B cell (primary cell): ENCODE data around the gene APOL2. TPM values are rescaled to one million over a fixed set of nuclear protein-coding genes. Genes with fewer than 3 reads are reported as not detected.
"Not testable (repeated sequence)": the region's sequence is repeated elsewhere in the genome, so short reads cannot be mapped to it uniquely, and the experiment has no call there.

ENCODE experiments used
- ATAC-seq: fragments of 200-7000 bp; cut with Tn5 transposase; one replicate; pipeline ENCODE4 v1.10.0; 2021; ENCODE audit warnings: low read depth, mild to moderate bottlenecking, moderate number of reproducible peaks, moderate library complexity
- CTCF ChIA-PET: fragments of 350-600 bp; sonication (Branson Sonifier 250); formaldehyde crosslinking; loops from one replicate; lab custom pipeline; 2021; ENCODE audit warnings: antibody characterized with exemption, inconsistent platforms; lab: Charles Lee
- POLR2A ChIA-PET: fragments of 350-600 bp; sonication (Branson Sonifier 250); formaldehyde crosslinking; loops from one replicate; lab custom pipeline; 2021; ENCODE audit warnings: antibody characterized with exemption; lab: Charles Lee
- DNase-seq: peaks from one replicate; pipeline ENCODE4 v3.0.0; 2013
- H2AFZ ChIP-seq: 2 replicates; pipeline ENCODE4 v1.6.1; 2012; ENCODE audit warnings: mild to moderate bottlenecking, low read depth, low read length; ENCODE audit not compliant: insufficient read depth, poor library complexity, severe bottlenecking
- H3K27ac ChIP-seq, 2 donors: 1 replicate in 1 of 2; 2 replicates in 1 of 2; pipeline ENCODE4 v1.5.1; 2012 to 2013; ENCODE audit warnings: low read length in 2 of 2, mild to moderate bottlenecking in 2 of 2, moderate library complexity in 1 of 2
- H3K27me3 ChIP-seq, 4 experiments: fragments of 200-600 bp in 1 of 4; sonication (generic) in 1 of 4; replicated peaks in 1 of 4; 1 replicate in 2 of 4; 2 replicates in 2 of 4; pipeline versions ENCODE4 v1.6.1 to v1.7.0; 2013 to 2016; ENCODE audit warnings: low read length in 3 of 4, mild to moderate bottlenecking in 2 of 4, mixed read lengths in 1 of 4, moderate library complexity in 1 of 4; ENCODE audit not compliant: insufficient read depth in 4 of 4, control insufficient read depth in 3 of 4; ENCODE audit errors: control extremely low read depth in 1 of 4
- H3K36me3 ChIP-seq, 2 experiments: replicated peaks in 1 of 2; 1 replicate in 1 of 2; 2 replicates in 1 of 2; pipeline versions ENCODE4 v1.6.1 to v1.7.1; 2013; ENCODE audit warnings: low read length in 1 of 2; ENCODE audit not compliant: insufficient read depth in 2 of 2, control insufficient read depth in 1 of 2; ENCODE audit errors: control extremely low read depth in 1 of 2, extremely low read depth in 1 of 2
- H3K4me1 ChIP-seq, 2 donors: fragments of 200-600 bp in 1 of 2; sonication (generic) in 1 of 2; 1 replicate in 1 of 2; 2 replicates in 1 of 2; pipeline versions ENCODE4 v1.5.1 to v1.6.1; 2013 to 2017; ENCODE audit warnings: low read length in 2 of 2; ENCODE audit not compliant: control insufficient read depth in 2 of 2, insufficient read depth in 2 of 2
- H3K4me2 ChIP-seq: replicated peaks from 2 replicates; pipeline ENCODE3; 2012; ENCODE audit warnings: mild to moderate bottlenecking, low read depth, low read length; ENCODE audit not compliant: poor library complexity, severe bottlenecking
- H3K4me3 ChIP-seq, 5 experiments: fragments of 200-600 bp in 1 of 5; sonication (generic) in 1 of 5; 1 replicate in 3 of 5; 2 replicates in 2 of 5; pipeline versions ENCODE4 v1.5.1 to v1.7.0; 2011 to 2016; ENCODE audit warnings: low read length in 4 of 5, mild to moderate bottlenecking in 4 of 5, low read depth in 2 of 5, control low read depth in 1 of 5, moderate library complexity in 1 of 5; ENCODE audit not compliant: insufficient read depth in 1 of 5; ENCODE audit errors: control extremely low read depth in 1 of 5, extremely low read depth in 1 of 5
- H3K79me2 ChIP-seq: fragments of 200-600 bp; sonication (generic); one replicate; pipeline ENCODE4 v1.6.0; 2016; ENCODE audit warnings: low read length; ENCODE audit not compliant: control insufficient read depth, insufficient read depth
- H3K9ac ChIP-seq: fragments of 200-600 bp; sonication (generic); 2 replicates; pipeline ENCODE4 v1.6.1; 2017; ENCODE audit warnings: mild to moderate bottlenecking, low read length, moderate library complexity
- H3K9me3 ChIP-seq, 3 donors: one replicate each; pipeline versions ENCODE4 v1.6.1 to v1.7.1; 2013; ENCODE audit warnings: low read length in 2 of 3; ENCODE audit not compliant: control insufficient read depth in 2 of 3, insufficient read depth in 1 of 3; ENCODE audit errors: control extremely low read depth in 1 of 3
- H4K20me1 ChIP-seq: 2 replicates; pipeline ENCODE4 v1.6.0; 2012; ENCODE audit warnings: mild to moderate bottlenecking, low read length; ENCODE audit not compliant: insufficient read depth, control insufficient read depth, poor library complexity, severe bottlenecking
- H3K27ac Mint-ChIP-seq: one replicate; pipeline ENCODE4 v1.8.0; 2021; ENCODE audit warnings: mixed read lengths
- H3K27me3 Mint-ChIP-seq: one replicate; pipeline ENCODE4 v1.8.0; 2021; ENCODE audit warnings: mixed read lengths
- H3K4me1 Mint-ChIP-seq: one replicate; pipeline ENCODE4 v1.8.0; 2021; ENCODE audit warnings: mixed read lengths
- H3K4me3 Mint-ChIP-seq: one replicate; pipeline ENCODE4 v1.8.0; 2021; ENCODE audit warnings: mixed read lengths
- H3K9me3 Mint-ChIP-seq: one replicate; pipeline ENCODE4 v1.8.0; 2022; ENCODE audit warnings: mixed read lengths; ENCODE audit not compliant: insufficient read depth
- EZH2 ChIP-seq: IDR thresholded peaks from 2 replicates; pipeline ENCODE4 v1.6.1; 2012; ENCODE audit warnings: borderline replicate concordance, low read depth, mild to moderate bottlenecking, moderate library complexity, low read length; ENCODE audit not compliant: insufficient read depth, poor library complexity, severe bottlenecking
- WGBS: methylation state at CpG from one replicate; pipeline ENCODE4 v1.1.5; 2013; ENCODE audit warnings: missing lambda C conversion rate; ENCODE audit not compliant: insufficient coverage; 5-methylcytosine and 5-hydroxymethylcytosine counted together
- intact Hi-C: fragments of 100-400 bp; cut with micrococcal nuclease; formaldehyde crosslinking; loops from one replicate; pipeline ENCODE4 v1.10.0; 2022
- polyA plus RNA-seq: library from polyadenylated mRNA; depleted of rRNA; stranded (reverse); fragments of >200 nt; gene quantifications from 2 replicates; pipeline ENCODE4 v1.2.3, GENCODE V29; 2012
- total RNA-seq, 2 donors: library from RNA; stranded (reverse); fragments of 120-200 nt in 1 of 2; gene quantifications; 1 replicate in 1 of 2; 2 replicates in 1 of 2; pipeline versions ENCODE4 v1.2.3 to v1.2.4, GENCODE V29; 2013 to 2022
- TF ChIP-seq, protein P1 (sequence below): fragments of 200-600 bp; IDR thresholded peaks from one replicate; pipeline ENCODE4 v1.8.0; 2022; ENCODE audit warnings: antibody characterized with exemption, mild to moderate bottlenecking

Gene APOL2
- total and polyA plus RNA-seq, 2 donors (not counting 1 experiment from before 2014, with no cell fraction given): 29.4 to 60.6 TPM

DNA sequence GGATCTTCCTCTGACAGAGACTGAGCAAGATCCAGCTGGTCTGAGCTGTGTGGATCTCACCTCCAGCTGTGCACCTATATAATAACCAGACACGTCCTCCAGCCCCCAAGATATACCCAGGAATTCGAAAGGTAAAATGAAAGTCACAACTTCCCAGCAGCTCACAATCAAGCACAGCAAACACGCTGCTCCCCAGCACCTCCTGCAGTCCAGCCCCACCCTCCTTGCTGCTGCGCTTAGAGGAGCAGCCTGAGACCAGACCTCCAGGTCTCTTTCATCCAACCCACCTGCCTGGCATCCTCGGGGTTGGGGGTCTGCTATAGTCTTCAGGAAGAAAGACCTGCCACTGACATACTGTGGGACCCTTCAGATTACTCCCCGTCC, 34.7 kb downstream of the APOL2 start:
- peak overlapping the region; percentile 38 for H2AFZ ChIP-seq
- ATAC-seq: peak; percentile 24
- TF ChIP-seq, protein P1, sequence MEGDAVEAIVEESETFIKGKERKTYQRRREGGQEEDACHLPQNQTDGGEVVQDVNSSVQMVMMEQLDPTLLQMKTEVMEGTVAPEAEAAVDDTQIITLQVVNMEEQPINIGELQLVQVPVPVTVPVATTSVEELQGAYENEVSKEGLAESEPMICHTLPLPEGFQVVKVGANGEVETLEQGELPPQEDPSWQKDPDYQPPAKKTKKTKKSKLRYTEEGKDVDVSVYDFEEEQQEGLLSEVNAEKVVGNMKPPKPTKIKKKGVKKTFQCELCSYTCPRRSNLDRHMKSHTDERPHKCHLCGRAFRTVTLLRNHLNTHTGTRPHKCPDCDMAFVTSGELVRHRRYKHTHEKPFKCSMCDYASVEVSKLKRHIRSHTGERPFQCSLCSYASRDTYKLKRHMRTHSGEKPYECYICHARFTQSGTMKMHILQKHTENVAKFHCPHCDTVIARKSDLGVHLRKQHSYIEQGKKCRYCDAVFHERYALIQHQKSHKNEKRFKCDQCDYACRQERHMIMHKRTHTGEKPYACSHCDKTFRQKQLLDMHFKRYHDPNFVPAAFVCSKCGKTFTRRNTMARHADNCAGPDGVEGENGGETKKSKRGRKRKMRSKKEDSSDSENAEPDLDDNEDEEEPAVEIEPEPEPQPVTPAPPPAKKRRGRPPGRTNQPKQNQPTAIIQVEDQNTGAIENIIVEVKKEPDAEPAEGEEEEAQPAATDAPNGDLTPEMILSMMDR: no peak
- TF ChIP-seq EZH2: no peak
- intact Hi-C loops: no loop called here
- H3K4me3 Mint-ChIP-seq: peak overlapping the region; percentile 69
- peak overlapping the region in 3 of 5 experiments; percentile 29 to 43 (median 32) for H3K4me3 ChIP-seq
- H3K9ac ChIP-seq: peak overlapping the region; percentile 37
- peaks cover 1 to 9% (median 1%) of the 10 kb centered on the region in 3 donors for H3K9me3 ChIP-seq
- H3K4me2 ChIP-seq: peak overlapping the region; percentile 28
- H3K27ac Mint-ChIP-seq: no peak overlapping the region
- H3K27me3 Mint-ChIP-seq: peaks cover 18% of the 10 kb centered on the region
- CTCF ChIA-PET: interaction anchor here (1.0 kb wide), 1 partner anchor 35 kb away, joined by 3 read pairs; the partner anchor contains the start of gene APOL2
- H3K27ac ChIP-seq: no peak overlapping the region
- peak; percentile 43 for DNase-seq
- H3K4me1 ChIP-seq: peaks cover 9 to 22% of the 10 kb centered on the region in 2 donors
- no peaks in the 10 kb centered on the region for H3K79me2 ChIP-seq
- POLR2A ChIA-PET: interaction anchor here (1.2 kb wide), 1 partner anchor 11 kb away, joined by 3 read pairs; no protein-coding TSS in a partner anchor
- H3K9me3 Mint-ChIP-seq: no peaks in the 10 kb centered on the region
- H3K36me3 ChIP-seq: no peaks in the 10 kb centered on the region
- no peaks in the 10 kb centered on the region for H3K27me3 ChIP-seq
- peaks cover 32% of the 10 kb centered on the region for H3K4me1 Mint-ChIP-seq
- WGBS: 78% methylated on average over 5 of the region's 6 CpGs
- no peaks in the 10 kb centered on the region for H4K20me1 ChIP-seq

DNA sequence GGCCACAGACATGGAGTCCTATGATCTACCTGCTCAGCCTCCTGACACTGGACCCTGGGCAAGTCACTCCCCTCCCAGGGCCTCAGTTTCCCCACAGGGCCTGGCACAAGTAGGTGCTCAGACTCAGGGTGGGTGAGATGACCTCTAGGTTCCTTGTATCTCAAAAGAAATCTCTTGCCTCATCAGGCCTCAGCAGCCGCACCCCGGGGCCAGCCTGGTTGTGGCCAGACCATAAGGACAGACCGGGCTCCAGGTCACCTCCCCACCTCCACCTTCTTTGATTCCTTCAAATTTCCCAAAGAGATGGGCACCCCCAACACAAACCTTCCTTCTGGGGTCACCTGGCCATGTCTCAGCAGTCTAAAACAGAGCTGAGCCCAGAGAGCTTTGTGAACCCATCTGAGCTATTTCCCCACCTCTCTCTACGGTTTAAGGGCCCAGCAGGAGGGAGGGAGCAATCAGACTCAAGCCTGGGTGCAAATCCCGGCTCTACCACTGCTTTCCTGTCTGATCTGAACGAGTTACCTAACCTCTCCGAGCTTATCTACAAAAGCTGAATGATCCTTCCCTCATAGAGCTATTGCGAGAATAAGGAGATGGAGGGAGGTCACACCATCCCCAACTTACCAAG, 35.2 kb downstream of the APOL2 start:
- Histone ChIP-seq H3K4me1 (peaks cover 9 to 23% of the 10 kb centered on the region in 2 donors), H3K4me3 (peak overlapping the region in 3 of 5 experiments; percentile 29 to 43 (median 32)), H3K9ac (peak overlapping the region; percentile 37), H3K27ac (no peak overlapping the region), H3K4me2 (peak overlapping the region; percentile 28), H3K27me3 (peaks cover 0 to 2% (median 0%) of the 10 kb centered on the region in 4 experiments), H3K79me2 (no peaks in the 10 kb centered on the region), H2AFZ (peak overlapping the region; percentile 38), H4K20me1 (no peaks in the 10 kb centered on the region), H3K36me3 (no peaks in the 10 kb centered on the region), H3K9me3 (peaks cover 0 to 7% (median 1%) of the 10 kb centered on the region in 3 donors)
- DNase-seq (no peak), ATAC-seq (no peak)
- TF ChIP-seq, protein P1: no peak
- TF ChIP-seq EZH2: no peak
- ChIA-PET CTCF (interaction anchor here (1.0 kb wide), 1 partner anchor 36 kb away, joined by 3 read pairs; the partner anchor contains the start of gene APOL2), POLR2A (interaction anchor here (1.2 kb wide), 1 partner anchor 12 kb away, joined by 3 read pairs; no protein-coding TSS in a partner anchor)
- H3K9me3 Mint-ChIP-seq: no peaks in the 10 kb centered on the region
- peak overlapping the region; percentile 69 for H3K4me3 Mint-ChIP-seq
- WGBS: 84% methylated on average over 5 of the region's 8 CpGs
- H3K27ac Mint-ChIP-seq: no peak overlapping the region
- peaks cover 22% of the 10 kb centered on the region for H3K27me3 Mint-ChIP-seq
- peaks cover 29% of the 10 kb centered on the region for H3K4me1 Mint-ChIP-seq
- intact Hi-C loops: no loop called here

DNA sequence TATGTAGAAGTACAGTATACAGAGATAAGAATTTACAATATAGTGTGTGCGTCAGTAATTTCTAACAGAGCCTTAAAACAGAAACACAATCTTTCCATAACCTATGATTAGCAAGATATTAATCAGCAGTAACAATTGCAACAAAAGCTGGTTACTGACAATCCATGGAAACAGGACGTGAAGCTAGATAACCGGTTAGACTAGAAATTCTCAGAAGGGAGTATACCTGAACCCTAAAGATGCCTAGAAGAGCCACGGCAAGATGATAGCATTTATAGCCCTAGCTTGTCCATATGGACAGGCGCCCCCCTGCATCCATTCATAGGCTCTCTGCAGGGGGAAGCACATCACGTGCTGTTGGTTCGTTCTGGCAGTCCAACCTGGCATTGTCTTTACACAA, 35.9 kb downstream of the APOL2 start:
- POLR2A ChIA-PET, intact Hi-C loops: not testable (repeated sequence)

More for the DNA sequence above, 35.9 kb downstream of the APOL2 start:
- Mint-ChIP-seq H3K4me1 (peaks cover 31% of the 10 kb centered on the region), H3K27me3 (peaks cover 24% of the 10 kb centered on the region)
- H3K27ac ChIP-seq, H3K4me2 ChIP-seq, H3K9me3 Mint-ChIP-seq, ATAC-seq, H3K27ac Mint-ChIP-seq, CTCF ChIA-PET, DNase-seq, H3K4me3 ChIP-seq, H2AFZ ChIP-seq, H4K20me1 ChIP-seq, H3K79me2 ChIP-seq, H3K9ac ChIP-seq, H3K27me3 ChIP-seq, H3K4me3 Mint-ChIP-seq, H3K9me3 ChIP-seq, H3K36me3 ChIP-seq: not testable (repeated sequence)
- peaks cover 9 to 29% of the 10 kb centered on the region in 2 donors for H3K4me1 ChIP-seq
- WGBS: 100% methylated on average over 3 of the region's 7 CpGs
